Panc1 (cell line): ENCODE data around the gene KRI1. TPM values are rescaled to one million over a fixed set of nuclear protein-coding genes. Genes with fewer than 3 reads are reported as not detected.
A peak's percentile ranks its signal among the peaks of the same experiment; 100 is the strongest.

Experiments
- ATAC-seq: fragments of 200-7000 bp; cut with Tn5 transposase; 2 replicates; pipeline ENCODE4 v1.9.1; 2020; ENCODE audit warnings: mild to moderate bottlenecking, moderate library complexity
- BruUV-seq: library from RNA; stranded (reverse); fragments of 400-500 nt; replicated peaks from 2 replicates; lab custom pipeline; 2021; lab: Mats Ljungman, UMichigan
- CTCF ChIA-PET: fragments of 300-600 bp; sonication (Branson Sonifier 250); formaldehyde crosslinking; loops from one replicate; lab custom pipeline; 2022; ENCODE audit warnings: antibody characterized with exemption; lab: Charles Lee
- POLR2A ChIA-PET: fragments of 300-600 bp; sonication (Branson Sonifier 250); formaldehyde crosslinking; loops from one replicate; lab custom pipeline; 2022; ENCODE audit warnings: antibody characterized with exemption; lab: Charles Lee
- DNase-seq: peaks from one replicate; pipeline ENCODE4 v3.0.0-alpha.2; 2010; ENCODE audit warnings: low read depth, low spot score
- H3K27ac ChIP-seq: 2 replicates; pipeline ENCODE4 v1.5.1; 2011; ENCODE audit warnings: mild to moderate bottlenecking, low read length, inconsistent platforms
- H3K27me3 ChIP-seq: fragments of 200-500 bp; sonication (Bioruptor generic); 2 replicates; pipeline ENCODE4 v1.6.0; 2014; ENCODE audit warnings: low read length, inconsistent platforms; ENCODE audit not compliant: control insufficient read depth, insufficient read depth
- H3K36me3 ChIP-seq: fragments of 200-500 bp; sonication (Bioruptor generic); 2 replicates; pipeline ENCODE4 v1.5.1; 2014; ENCODE audit warnings: inconsistent platforms, mild to moderate bottlenecking, low read length, moderate library complexity; ENCODE audit not compliant: control insufficient read depth, insufficient read depth
- H3K4me1 ChIP-seq: 2 replicates; pipeline ENCODE4 v1.5.1; 2011; ENCODE audit warnings: inconsistent platforms, mild to moderate bottlenecking, low read length, moderate library complexity; ENCODE audit not compliant: control insufficient read depth, insufficient read depth
- H3K4me3 ChIP-seq, 2 experiments: 2 replicates each; pipeline ENCODE4 v1.5.1; 2011 to 2012; ENCODE audit warnings: low read depth in 2 of 2, low read length in 2 of 2, mild to moderate bottlenecking in 2 of 2, inconsistent platforms in 1 of 2, moderate library complexity in 1 of 2
- H3K9me3 ChIP-seq: fragments of 200-500 bp; sonication (Bioruptor generic); 2 replicates; pipeline ENCODE4 v1.5.1; 2014; ENCODE audit warnings: low read depth, mild to moderate bottlenecking, inconsistent platforms, low read length, moderate library complexity; ENCODE audit not compliant: control insufficient read depth, insufficient read depth
- CTCF ChIP-seq: fragments of 450-650 bp; IDR thresholded peaks from 2 replicates; pipeline ENCODE4 v1.5.1; 2017; ENCODE audit warnings: mild to moderate bottlenecking
- POLR2AphosphoS5 ChIP-seq: IDR thresholded peaks from 2 replicates; pipeline ENCODE4 v1.6.1; 2012; ENCODE audit warnings: mild to moderate bottlenecking, low read depth, low read length, moderate library complexity
- REST ChIP-seq, 2 experiments: IDR thresholded peaks; 2 replicates each; pipeline ENCODE4 v1.6.1; 2011 to 2012; ENCODE audit warnings: low read depth in 2 of 2, control low read depth in 1 of 2, low read length in 1 of 2, mild to moderate bottlenecking in 1 of 2, moderate library complexity in 1 of 2; ENCODE audit not compliant: insufficient read depth in 1 of 2
- SIN3A ChIP-seq: IDR thresholded peaks from 2 replicates; pipeline ENCODE4 v1.6.1; 2012; ENCODE audit warnings: low read depth, mild to moderate bottlenecking, low read length, moderate library complexity, borderline replicate concordance; ENCODE audit not compliant: insufficient read depth
- TCF7L2 ChIP-seq: IDR thresholded peaks from 2 replicates; pipeline ENCODE4 v1.6.1; 2011; ENCODE audit warnings: mild to moderate bottlenecking, low read depth, low read length, inconsistent platforms
- in situ Hi-C: cut with HindIII; loops from 2 replicates; pipeline ENCODE4 v1.10.0; 2016; ENCODE audit warnings: low sequenced_read_pairs, low pct_unique_long_range_greater_than_20kb
- intact Hi-C: fragments of 100-400 bp; cut with micrococcal nuclease; formaldehyde crosslinking; loops from one replicate; pipeline ENCODE4 v1.10.0; 2022; ENCODE audit not compliant: unreplicated experiment
- total RNA-seq: library from RNA; stranded (reverse); gene quantifications from one replicate; pipeline ENCODE4 v1.2.1, GENCODE V29; 2021; ENCODE audit not compliant: unreplicated experiment

The KRI1 gene
- total RNA-seq, 1 experiment from 2014 or later = 34.5 TPM

GRCh38 chr19:10552510-10553053, 13.2 kb downstream of the KRI1 start:
- Histone ChIP-seq H3K4me3 (no peak overlapping the region), H3K4me1 (no peaks in the 10 kb centered on the region), H3K27me3 (no peaks in the 10 kb centered on the region), H3K27ac (no peak overlapping the region), H3K9me3 (no peaks in the 10 kb centered on the region), H3K36me3 (no peaks in the 10 kb centered on the region)
- ChIA-PET POLR2A (interaction anchor here (0.6 kb wide), 1 partner anchor 105 kb away, joined by 3 read pairs; no protein-coding TSS in a partner anchor), CTCF (interaction anchor here (0.8 kb wide), 1 partner anchor 69 kb away, joined by 4 read pairs; no protein-coding TSS in a partner anchor)
- DNase-seq (no peak), ATAC-seq (peak; percentile 83)
- intact Hi-C loops (no loop called here), in situ Hi-C loops (no loop called here)
- BruUV-seq = no TSS peak
- TF ChIP-seq REST (IDR thresholded peaks at IDR 0.05; ENCODE audit: insufficient read depth in 1 of 2, low read depth in 2 of 2, low read length in 1 of 2) (no peak), POLR2AphosphoS5 (peak; percentile 74)

GRCh38 chr19:10551698-10552301, 14.0 kb downstream of the KRI1 start:
- H3K4me3 ChIP-seq = no peak overlapping the region
- in situ Hi-C loops = no loop called here
- CTCF ChIA-PET = interaction anchor here (0.6 to 0.8 kb wide), 2 partner anchors 18 to 68 kb away, joined by 3 to 4 read pairs; no protein-coding TSS in a partner anchor

More at GRCh38 chr19:10551698-10552301, 14.0 kb downstream of the KRI1 start:
- peak; percentile 72 for ATAC-seq
- Histone ChIP-seq H3K27ac (no peak overlapping the region), H3K27me3 (no peaks in the 10 kb centered on the region), H3K36me3 (no peaks in the 10 kb centered on the region), H3K4me1 (no peaks in the 10 kb centered on the region), H3K9me3 (no peaks in the 10 kb centered on the region)
- POLR2A ChIA-PET = no interaction called here
- BruUV-seq = no TSS peak
- intact Hi-C loops = no loop called here
- no peak for TF ChIP-seq TCF7L2
- TF ChIP-seq SIN3A = no peak
- TF ChIP-seq POLR2AphosphoS5 = no peak
- TF ChIP-seq REST (IDR thresholded peaks at IDR 0.05; ENCODE audit: insufficient read depth in 1 of 2, low read depth in 2 of 2, low read length in 1 of 2) = no peak
- no peak; the same call in 1 of the 2 replicates for TF ChIP-seq CTCF
- DNase-seq = no peak
